GM23248 (cell line): Measurements from ENCODE around the gene RNF130.

ENCODE experiments used
- EZH2 ChIP-seq: fragments of 200-600 bp; sonication (generic); IDR thresholded peaks from 2 replicates; pipeline ENCODE4 v1.6.1; 2018; ENCODE audit warnings: antibody characterized with exemption, mild to moderate bottlenecking; ENCODE audit not compliant: insufficient read depth, poor library complexity, severe bottlenecking
- EZH2phosphoT487 ChIP-seq: fragments of 200-600 bp; sonication (generic); IDR thresholded peaks from 2 replicates; pipeline ENCODE4 v1.6.1; 2018; ENCODE audit warnings: antibody characterized with exemption, moderate library complexity, mild to moderate bottlenecking, low read depth; ENCODE audit not compliant: insufficient read depth

- TF ChIP-seq EZH2 (no peak), EZH2phosphoT487 (no peak)
Measured at GRCh38 chr5:180098991-180099732, 27.6 kb upstream of the RNF130 start.
